HCT116 (cell line): ENCODE measurements around the gene RAB27A.

Experiments
- ELF1 ChIP-seq: IDR thresholded peaks from 2 replicates; pipeline ENCODE4 v1.6.1; 2012; ENCODE audit warnings: low read depth, borderline replicate concordance
- RAD21 ChIP-seq: IDR thresholded peaks from 2 replicates; pipeline ENCODE4 v1.6.1; 2012; ENCODE audit warnings: low read depth, mild to moderate bottlenecking
- TF ChIP-seq, protein P1 (sequence below), 3 experiments: fragments of 200-600 bp in 1 of 3; sonication (generic) in 1 of 3; IDR thresholded peaks in 2 of 3; conservative IDR thresholded peaks in 1 of 3; 2 replicates each; pipeline ENCODE4 v1.5.1; 2012 to 2017; ENCODE audit warnings: low read depth in 2 of 3, low read length in 2 of 3, antibody characterized with exemption in 1 of 3, borderline replicate concordance in 1 of 3, control low read depth in 1 of 3, mild to moderate bottlenecking in 1 of 3, mixed read lengths in 1 of 3, mixed run types in 1 of 3, moderate library complexity in 1 of 3; ENCODE audit not compliant: insufficient read depth in 1 of 3

DNA sequence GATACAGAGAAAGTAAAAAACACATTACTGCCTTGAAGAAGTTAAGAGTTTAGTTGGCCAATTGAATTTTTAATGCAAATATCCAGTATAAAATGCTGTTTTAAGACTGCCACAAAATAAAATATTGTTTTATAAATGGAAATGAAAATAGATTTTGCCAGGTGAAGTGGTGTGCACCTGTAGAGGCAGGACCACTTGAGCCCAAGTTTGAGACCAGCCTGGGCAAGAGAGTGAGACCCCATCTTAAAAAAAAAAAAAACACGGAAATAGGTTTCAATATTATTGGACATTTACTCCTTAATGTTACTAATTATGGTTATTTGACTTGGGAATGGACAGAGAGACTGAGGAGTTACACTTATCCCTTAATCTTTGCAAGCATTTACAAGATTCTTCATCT is 31.4 kb upstream of the RAB27A start:
- TF ChIP-seq, protein P1, sequence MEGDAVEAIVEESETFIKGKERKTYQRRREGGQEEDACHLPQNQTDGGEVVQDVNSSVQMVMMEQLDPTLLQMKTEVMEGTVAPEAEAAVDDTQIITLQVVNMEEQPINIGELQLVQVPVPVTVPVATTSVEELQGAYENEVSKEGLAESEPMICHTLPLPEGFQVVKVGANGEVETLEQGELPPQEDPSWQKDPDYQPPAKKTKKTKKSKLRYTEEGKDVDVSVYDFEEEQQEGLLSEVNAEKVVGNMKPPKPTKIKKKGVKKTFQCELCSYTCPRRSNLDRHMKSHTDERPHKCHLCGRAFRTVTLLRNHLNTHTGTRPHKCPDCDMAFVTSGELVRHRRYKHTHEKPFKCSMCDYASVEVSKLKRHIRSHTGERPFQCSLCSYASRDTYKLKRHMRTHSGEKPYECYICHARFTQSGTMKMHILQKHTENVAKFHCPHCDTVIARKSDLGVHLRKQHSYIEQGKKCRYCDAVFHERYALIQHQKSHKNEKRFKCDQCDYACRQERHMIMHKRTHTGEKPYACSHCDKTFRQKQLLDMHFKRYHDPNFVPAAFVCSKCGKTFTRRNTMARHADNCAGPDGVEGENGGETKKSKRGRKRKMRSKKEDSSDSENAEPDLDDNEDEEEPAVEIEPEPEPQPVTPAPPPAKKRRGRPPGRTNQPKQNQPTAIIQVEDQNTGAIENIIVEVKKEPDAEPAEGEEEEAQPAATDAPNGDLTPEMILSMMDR (IDR thresholded peaks at IDR 0.05 in 2 of 3, conservative IDR thresholded peaks at IDR 0.05 in 1 of 3; ENCODE audit: borderline replicate concordance in 1 of 3, insufficient read depth in 1 of 3, low read depth in 2 of 3, low read length in 2 of 3) = no peak
- TF ChIP-seq ELF1 (no peak), RAD21 (no peak)
